ENCODE measurements around the gene SPINK2. TPM values are rescaled to one million over a fixed set of nuclear protein-coding genes. Genes with fewer than 3 reads are reported as not detected.

Gene SPINK2
- total and polyA plus RNA-seq, 2 of the 4 experiments (the other 2 are of a cell fraction), result not detected

DNA sequence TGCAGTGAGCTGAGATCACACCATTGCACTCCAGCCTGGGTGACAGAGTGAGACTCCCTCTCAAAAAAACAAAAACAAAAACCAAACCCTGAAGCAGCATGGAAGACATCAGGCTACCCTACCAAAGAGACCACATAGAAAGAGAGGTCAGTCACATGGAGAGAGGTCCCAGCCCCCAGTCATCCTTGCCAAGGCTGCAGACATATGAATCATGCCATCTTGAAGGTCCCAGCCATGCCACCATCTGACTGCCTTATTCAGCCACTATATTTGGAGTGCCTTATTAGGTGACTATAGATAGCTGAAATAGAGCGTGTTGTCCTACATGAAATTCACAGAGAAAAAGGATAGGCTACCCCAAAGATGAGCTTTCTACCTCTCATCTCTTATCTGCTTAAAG lies 48.2 kb downstream of the SPINK2 start:
- H4K91ac ChIP-seq (ENCODE audit: insufficient read depth, low read depth, low read length), result no peak overlapping the region
- no peak overlapping the region for H2AK9ac ChIP-seq (replicated peaks; ENCODE audit: low read depth, low read length, poor library complexity)
- DNase-seq (no peak), ATAC-seq (ENCODE audit: low read depth) (no peak)
- H3K23ac ChIP-seq (ENCODE audit: low read depth, low read length), result no peak overlapping the region
- ChIA-PET CTCF (no interaction called here), POLR2A (ENCODE audit: unreplicated experiment) (no interaction called here)
- H3K27me3 ChIP-seq (ENCODE audit: control insufficient read depth, insufficient read depth, low read length), result peaks cover 2% of the 10 kb centered on the region; the same call in 1 of the 2 replicates
- TF ChIP-seq POLR2A (IDR thresholded peaks at IDR 0.05; ENCODE audit: low read depth, low read length) (no peak), RCOR1 (IDR thresholded peaks at IDR 0.05; ENCODE audit: insufficient replicate concordance, low read length) (no peak)
- TF ChIP-seq, protein P1, sequence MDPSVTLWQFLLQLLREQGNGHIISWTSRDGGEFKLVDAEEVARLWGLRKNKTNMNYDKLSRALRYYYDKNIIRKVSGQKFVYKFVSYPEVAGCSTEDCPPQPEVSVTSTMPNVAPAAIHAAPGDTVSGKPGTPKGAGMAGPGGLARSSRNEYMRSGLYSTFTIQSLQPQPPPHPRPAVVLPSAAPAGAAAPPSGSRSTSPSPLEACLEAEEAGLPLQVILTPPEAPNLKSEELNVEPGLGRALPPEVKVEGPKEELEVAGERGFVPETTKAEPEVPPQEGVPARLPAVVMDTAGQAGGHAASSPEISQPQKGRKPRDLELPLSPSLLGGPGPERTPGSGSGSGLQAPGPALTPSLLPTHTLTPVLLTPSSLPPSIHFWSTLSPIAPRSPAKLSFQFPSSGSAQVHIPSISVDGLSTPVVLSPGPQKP (IDR thresholded peaks at IDR 0.05; ENCODE audit: borderline replicate concordance, low read depth, low read length), result no peak
- BruUV-seq (replicated peaks), result no TSS peak
- no CpG with 5 or more reads among the region's 1 CpG for WGBS, 2 experiments (ENCODE audit: extremely low coverage in 2 of 2, insufficient read length in 1 of 2)
- no peaks in the 10 kb centered on the region for H4K20me1 ChIP-seq (ENCODE audit: insufficient read depth, low read length)
- H3K79me1 ChIP-seq (ENCODE audit: low read depth in 1 of 2, low read length in 2 of 2), result no peaks in the 10 kb centered on the region
- no peak overlapping the region for H2BK5ac ChIP-seq (ENCODE audit: low read depth, low read length, poor library complexity, severe bottlenecking)
- H2BK120ac ChIP-seq (ENCODE audit: low read depth, low read length), result no peak overlapping the region
- no peak overlapping the region for H3K56ac ChIP-seq (ENCODE audit: extremely low read depth, insufficient read depth, low read length)
- in situ Hi-C loops (cut with MboI; ENCODE audit: low sequenced_read_pairs), result loop anchor here (25.0 kb wide), 1 partner anchor 89 kb away; no protein-coding TSS in a partner anchor
- H3K4me2 ChIP-seq (ENCODE audit: low read depth, low read length), result no peak overlapping the region
- no peaks in the 10 kb centered on the region for H3K9me3 ChIP-seq (ENCODE audit: control insufficient read depth, insufficient read depth, low read length)
- H3K4ac ChIP-seq (ENCODE audit: low read depth, low read length), result no peak overlapping the region
- no peak overlapping the region for H4K8ac ChIP-seq (ENCODE audit: low read depth in 2 of 2, low read length in 2 of 2)
- H3K4me1 ChIP-seq (ENCODE audit: control insufficient read depth, insufficient read depth, low read length), result peaks cover 2% of the 10 kb centered on the region; the same call in 1 of the 2 replicates
- H3K18ac ChIP-seq (ENCODE audit: low read depth, low read length), result no peak overlapping the region
- H4K5ac ChIP-seq (ENCODE audit: low read depth, low read length), result no peak overlapping the region
- H3K14ac ChIP-seq (replicated peaks; ENCODE audit: low read depth, low read length), result no peak overlapping the region
- no peak overlapping the region for H3K4me3 ChIP-seq (ENCODE audit: insufficient read depth, low read depth, low read length)
- no peak overlapping the region for H3K27ac ChIP-seq (ENCODE audit: insufficient read depth, low read length)
- no peak overlapping the region for H2AFZ ChIP-seq (replicated peaks; ENCODE audit: low read length, poor library complexity)
- H2BK20ac ChIP-seq (ENCODE audit: low read depth, low read length), result no peak overlapping the region
- intact Hi-C loops (cut with micrococcal nuclease), result no loop called here
- H3K9ac ChIP-seq (ENCODE audit: low read depth, low read length), result no peak overlapping the region
- dilution Hi-C loops (cut with HindIII; ENCODE audit: low sequenced_read_pairs, unreplicated experiment), result no loop called here
- no peak overlapping the region for H2BK15ac ChIP-seq (ENCODE audit: low read depth, low read length)
- no peak overlapping the region for H2AK5ac ChIP-seq (ENCODE audit: low read depth, low read length)
- H3K36me3 ChIP-seq (ENCODE audit: control insufficient read depth, insufficient read depth, low read length), result no peaks in the 10 kb centered on the region
- H3K9me1 ChIP-seq (ENCODE audit: insufficient read depth, low read length), result 0 out of 2 replicates have a peak, but pooled peaks cover 2% of the 10 kb centered on the region
